Measurements from ENCODE around the gene SLC9C2. TPM values are rescaled to one million over a fixed set of nuclear protein-coding genes. Genes with fewer than 3 reads are reported as not detected.
"Not testable (repeated sequence)": the region's sequence is repeated elsewhere in the genome, so short reads cannot be mapped to it uniquely, and the experiment has no call there.

The SLC9C2 gene
- total and polyA plus RNA-seq, 8 donors = 2.6 TPM; not detected in 7

- H3K9me3 ChIP-seq = no peaks in the 10 kb centered on the region
- no peak for TF ChIP-seq POLR2A (IDR thresholded peaks at IDR 0.05)
- no peak for TF ChIP-seq EP300 (IDR thresholded peaks at IDR 0.05)
- no peak for TF ChIP-seq POLR2AphosphoS5 (IDR thresholded peaks at IDR 0.05)
- no peak for TF ChIP-seq CTCF (IDR thresholded peaks at IDR 0.05)
- H3K4me3 ChIP-seq = no peak overlapping the region
- H3K36me3 ChIP-seq = no peaks in the 10 kb centered on the region
- DNase-seq = no peak
- no peaks in the 10 kb centered on the region for H3K27me3 ChIP-seq
- H3K27ac ChIP-seq = no peak overlapping the region
- intact Hi-C loops (cut with DNase I; ENCODE audit: low total_unique reads) = no loop called here
- H3K4me1 ChIP-seq = no peaks in the 10 kb centered on the region
- WGBS, 5 donors = 68 to 80% (median 75%) methylated on average over 4 of the region's 4 CpGs
Observed at GRCh38 chr1:173570370-173571007, 32.4 kb downstream of the SLC9C2 start.

GRCh38 chr1:173568483-173568882 is 34.4 kb downstream of the SLC9C2 start:
- H3K36me3 ChIP-seq = no peaks in the 10 kb centered on the region
- H3K4me3 ChIP-seq = no peak overlapping the region
- TF ChIP-seq POLR2A (IDR thresholded peaks at IDR 0.05) = no peak
- no peak for TF ChIP-seq EP300 (IDR thresholded peaks at IDR 0.05)
- TF ChIP-seq CTCF (IDR thresholded peaks at IDR 0.05) = no peak
- 72 to 94% (median 90%) methylated on average over 1 of the region's 1 CpG for WGBS, 5 donors
- H3K9me3 ChIP-seq = peaks cover 0 to 5% (median 0%) of the 10 kb centered on the region in 4 donors
- no peak overlapping the region for H3K27ac ChIP-seq
- no peaks in the 10 kb centered on the region for H3K27me3 ChIP-seq
- intact Hi-C loops (cut with DNase I; ENCODE audit: low total_unique reads) = no loop called here
- H3K4me1 ChIP-seq = no peaks in the 10 kb centered on the region
- DNase-seq = no peak

- H3K4me3 ChIP-seq; DNase-seq; H3K9me3 ChIP-seq; H3K27ac ChIP-seq; H3K36me3 ChIP-seq; intact Hi-C loops (cut with DNase I; ENCODE audit: low total_unique reads); H3K4me1 ChIP-seq; H3K27me3 ChIP-seq: not testable (repeated sequence)
- 69 to 78% (median 72%) methylated on average over 1 of the region's 1 CpG for WGBS, 5 donors
Observed at GRCh38 chr1:173563846-173564245, 39.0 kb downstream of the SLC9C2 start.

GRCh38 chr1:173562813-173563212 is 40.1 kb downstream of the SLC9C2 start:
- 67 to 70% (median 68%) methylated on average over 6 of the region's 6 CpGs for WGBS, 5 donors
- no peaks in the 10 kb centered on the region for H3K36me3 ChIP-seq
- no peaks in the 10 kb centered on the region for H3K4me1 ChIP-seq
- intact Hi-C loops (cut with DNase I; ENCODE audit: low total_unique reads) = no loop called here
- H3K27me3 ChIP-seq = no peaks in the 10 kb centered on the region
- TF ChIP-seq POLR2AphosphoS5 (IDR thresholded peaks at IDR 0.05) = no peak
- no peak for TF ChIP-seq EP300 (IDR thresholded peaks at IDR 0.05)
- no peak for TF ChIP-seq POLR2A (IDR thresholded peaks at IDR 0.05)
- TF ChIP-seq CTCF (IDR thresholded peaks at IDR 0.05) = no peak
- DNase-seq = no peak
- no peak overlapping the region for H3K27ac ChIP-seq
- H3K9me3 ChIP-seq = peaks cover 0 to 5% (median 0%) of the 10 kb centered on the region in 4 donors
- H3K4me3 ChIP-seq = no peak overlapping the region

- WGBS, 5 donors = 61 to 79% (median 71%) methylated on average over 1 of the region's 1 CpG
- Histone ChIP-seq H3K36me3 (no peaks in the 10 kb centered on the region), H3K9me3 (peaks cover 0 to 5% (median 0%) of the 10 kb centered on the region in 4 donors), H3K27me3 (no peaks in the 10 kb centered on the region), H3K27ac (no peak overlapping the region), H3K4me3 (no peak overlapping the region), H3K4me1 (no peaks in the 10 kb centered on the region)
- DNase-seq = no peak
- TF ChIP-seq EP300 (IDR thresholded peaks at IDR 0.05) (no peak), POLR2AphosphoS5 (IDR thresholded peaks at IDR 0.05) (no peak), CTCF (IDR thresholded peaks at IDR 0.05) (no peak), POLR2A (IDR thresholded peaks at IDR 0.05) (no peak)
- intact Hi-C loops (cut with DNase I; ENCODE audit: low total_unique reads) = no loop called here
Observed at GRCh38 chr1:173561263-173561662, 41.6 kb downstream of the SLC9C2 start.
